HEK293 (cell line): ENCODE measurements around the gene SMAD7.

Experiments used
- ATF2 ChIP-seq: fragments of 450-650 bp; formaldehyde crosslinking; IDR thresholded peaks from 2 replicates; pipeline ENCODE4 v1.5.1; 2016; ENCODE audit warnings: missing biosample characterization, missing genetic modification characterization, low read depth
- CTCF ChIP-seq: fragments of 450-650 bp; formaldehyde crosslinking; IDR thresholded peaks from 2 replicates; pipeline ENCODE4 v1.5.1; 2016; ENCODE audit warnings: missing biosample characterization, missing genetic modification characterization
- FEZF1 ChIP-seq: fragments of 450-650 bp; formaldehyde crosslinking; IDR thresholded peaks from 2 replicates; pipeline ENCODE4 v1.5.1; 2016; ENCODE audit warnings: missing biosample characterization, missing genetic modification characterization
- HOXC10 ChIP-seq: sonication (generic); formaldehyde crosslinking; IDR thresholded peaks from 2 replicates; pipeline ENCODE4 v1.8.1; 2023; ENCODE audit warnings: mild to moderate bottlenecking, missing genetic modification reagents
- MYNN ChIP-seq: fragments of 450-650 bp; formaldehyde crosslinking; IDR thresholded peaks from 2 replicates; pipeline ENCODE4 v1.5.1; 2016; ENCODE audit warnings: missing biosample characterization, missing genetic modification characterization, borderline replicate concordance
- TCF7L2 ChIP-seq: IDR thresholded peaks from 2 replicates; pipeline ENCODE4 v1.6.1; 2011; ENCODE audit warnings: low read depth, mild to moderate bottlenecking, inconsistent platforms, low read length, moderate library complexity, borderline replicate concordance
- YY2 ChIP-seq: fragments of 450-650 bp; formaldehyde crosslinking; IDR thresholded peaks from 2 replicates; pipeline ENCODE4 v1.5.1; 2016; ENCODE audit warnings: missing biosample characterization, missing genetic modification characterization
- ZBTB17 ChIP-seq: fragments of 450-650 bp; formaldehyde crosslinking; IDR thresholded peaks from 2 replicates; pipeline ENCODE4 v1.5.1; 2016; ENCODE audit warnings: missing biosample characterization, missing genetic modification characterization
- ZNF133 ChIP-seq: fragments of 450-650 bp; formaldehyde crosslinking; IDR thresholded peaks from 2 replicates; pipeline ENCODE4 v1.5.1; 2016; ENCODE audit warnings: missing biosample characterization, missing genetic modification characterization
- ZNF140 ChIP-seq: fragments of 450-650 bp; formaldehyde crosslinking; IDR thresholded peaks from 2 replicates; pipeline ENCODE4 v1.5.1; 2016; ENCODE audit warnings: missing biosample characterization, missing genetic modification characterization
- ZNF274 ChIP-seq, 2 experiments: fragments of 200-500 bp in 1 of 2; fragments of 450-650 bp in 1 of 2; sonication (Bioruptor generic) in 1 of 2; formaldehyde crosslinking in 1 of 2; IDR thresholded peaks; 2 replicates each; pipeline versions ENCODE4 v1.5.1 to v1.6.1; 2014 to 2016; ENCODE audit warnings: borderline replicate concordance in 1 of 2, inconsistent platforms in 1 of 2, low read length in 1 of 2, missing biosample characterization in 1 of 2, missing genetic modification characterization in 1 of 2
- ZNF423 ChIP-seq: fragments of 450-650 bp; formaldehyde crosslinking; IDR thresholded peaks from 2 replicates; pipeline ENCODE4 v1.5.1; 2016; ENCODE audit warnings: missing biosample characterization, missing genetic modification characterization
- ZNF501 ChIP-seq: fragments of 450-650 bp; formaldehyde crosslinking; IDR thresholded peaks from 2 replicates; pipeline ENCODE4 v1.5.1; 2016; ENCODE audit warnings: missing biosample characterization, missing genetic modification characterization

GRCh38 chr18:48889115-48889941 lies 61.4 kb downstream of the SMAD7 start:
- TF ChIP-seq ZNF140 (tag by site-specific recombination) (no peak), CTCF (tag by site-specific recombination) (no peak), ZNF501 (tag by site-specific recombination) (no peak), YY2 (tag by site-specific recombination) (no peak), ATF2 (tag by site-specific recombination) (no peak), HOXC10 (CRISPR knock-in tag) (no peak), ZNF133 (tag by site-specific recombination) (no peak), ZNF274 (IDR thresholded peaks at IDR 0.05; ENCODE audit: low read length) (no peak), ZNF274 (tag by site-specific recombination; IDR thresholded peaks at IDR 0.05; ENCODE audit: borderline replicate concordance) (no peak), ZNF423 (tag by site-specific recombination) (no peak), ZBTB17 (no peak), MYNN (tag by site-specific recombination) (no peak), FEZF1 (tag by site-specific recombination) (no peak), TCF7L2 (no peak)
